HepG2 (cell line): ENCODE results near the gene SUPV3L1. TPM values are rescaled to one million over a fixed set of nuclear protein-coding genes. Genes with fewer than 3 reads are reported as not detected.

Source experiments
- ATAC-seq: fragments of 200-7000 bp; cut with Tn5 transposase; 3 replicates; pipeline ENCODE4 v1.9.1; 2020; ENCODE audit warnings: mild to moderate bottlenecking, moderate library complexity
- BruUV-seq: library from RNA; stranded (reverse); fragments of 400-500 nt; replicated peaks from 2 replicates; lab custom pipeline; 2021; lab: Mats Ljungman, UMichigan
- CTCF ChIA-PET: fragments of 300-600 bp; formaldehyde crosslinking; extraction: SDS; loops from one replicate; lab custom pipeline; 2021; ENCODE audit warnings: low total read pairs, inconsistent platforms, low intra/inter-chr PET ratio; lab: Yijun Ruan, JAX
- POLR2A ChIA-PET: fragments of 350-600 bp; sonication (Branson Sonifier 250); formaldehyde crosslinking; loops from one replicate; lab custom pipeline; 2020; ENCODE audit warnings: antibody characterized with exemption, inconsistent platforms; lab: Yijun Ruan, JAX
- DNase-seq: peaks from one replicate; pipeline ENCODE4 v3.0.0-alpha.2; 2015; ENCODE audit warnings: low spot score
- FAIRE-seq: peaks from 3 replicates; lab custom pipeline; 2011; peaks lifted over from hg19 to GRCh38; lab: Jason Lieb, UNC
- H2AFZ ChIP-seq: one replicate; pipeline ENCODE4 v1.6.1; 2011; ENCODE audit warnings: low read length, inconsistent platforms
- H3K27ac ChIP-seq: fragments of 300-600 bp; 3 replicates; pipeline ENCODE4 v1.8.0; 2011; ENCODE audit warnings: mixed run types, mild to moderate bottlenecking, mixed read lengths, low read length, inconsistent platforms; ENCODE audit not compliant: insufficient read depth; ENCODE audit errors: extremely low read length
- H3K27me3 ChIP-seq, 2 experiments: fragments of 200-600 bp in 1 of 2; 2 replicates in 1 of 2; 3 replicates in 1 of 2; pipeline versions ENCODE4 v1.6.0 to v1.8.0; 2011; ENCODE audit warnings: low read length in 2 of 2, mild to moderate bottlenecking in 2 of 2, moderate library complexity in 2 of 2, inconsistent platforms in 1 of 2; ENCODE audit not compliant: insufficient read depth in 2 of 2, control insufficient read depth in 1 of 2
- H3K36me3 ChIP-seq, 2 experiments: fragments of 200-600 bp in 1 of 2; replicated peaks in 1 of 2; 2 replicates in 1 of 2; 3 replicates in 1 of 2; pipeline versions ENCODE4 v1.5.1 to v1.8.0; 2011; ENCODE audit warnings: low read length in 2 of 2, inconsistent platforms in 1 of 2; ENCODE audit not compliant: insufficient read depth in 2 of 2, control insufficient read depth in 1 of 2
- H3K4me1 ChIP-seq: 2 replicates; pipeline ENCODE4 v1.5.1; 2012; ENCODE audit warnings: low read length, inconsistent platforms; ENCODE audit not compliant: insufficient read depth
- H3K4me2 ChIP-seq: 2 replicates; pipeline ENCODE4 v1.6.0; 2011; ENCODE audit warnings: low read depth, low read length, inconsistent platforms
- H3K4me3 ChIP-seq, 3 experiments: fragments of 200-600 bp in 1 of 3; sonication (generic), shearing (Covaris generic) in 1 of 3; replicated peaks in 1 of 3; 2 replicates each; pipeline ENCODE4 v1.5.1; 2011 to 2016; ENCODE audit warnings: low read length in 3 of 3, inconsistent platforms in 2 of 3, low read depth in 2 of 3, mild to moderate bottlenecking in 2 of 3, control low read depth in 1 of 3, mixed read lengths in 1 of 3; ENCODE audit not compliant: insufficient read depth in 1 of 3
- H3K79me2 ChIP-seq: one replicate; pipeline ENCODE4 v1.6.1; 2011; ENCODE audit warnings: low read length, inconsistent platforms; ENCODE audit not compliant: insufficient read depth
- H3K9ac ChIP-seq: 2 replicates; pipeline ENCODE4 v1.6.0; 2011; ENCODE audit warnings: mild to moderate bottlenecking, low read depth, low read length, inconsistent platforms; ENCODE audit not compliant: insufficient read depth
- H3K9me3 ChIP-seq: 2 replicates; pipeline ENCODE4 v1.5.1; 2012; ENCODE audit warnings: mild to moderate bottlenecking, low read length
- H4K20me1 ChIP-seq: 2 replicates; pipeline ENCODE4 v1.6.0; 2011; ENCODE audit warnings: inconsistent platforms, mild to moderate bottlenecking, low read length, moderate library complexity; ENCODE audit not compliant: insufficient read depth
- MAFF ChIP-seq: IDR thresholded peaks from 2 replicates; pipeline ENCODE4 v1.6.1; 2011; ENCODE audit warnings: low read depth, low read length, improper control_type of control experiment
- MAFK ChIP-seq, 2 experiments: IDR thresholded peaks in 1 of 2; conservative IDR thresholded peaks in 1 of 2; 2 replicates each; pipeline ENCODE4 v1.6.1; 2011; ENCODE audit warnings: improper control_type of control experiment in 2 of 2, low read length in 2 of 2
- ZNF615 ChIP-seq: sonication (generic); formaldehyde crosslinking; IDR thresholded peaks from 2 replicates; pipeline ENCODE4 v1.5.0; 2020; ENCODE audit warnings: mild to moderate bottlenecking, missing genetic modification reagents, borderline replicate concordance
- WGBS: methylation state at CpG from one replicate; pipeline ENCODE4 v1.1.6; 2017; ENCODE audit warnings: low lambda C conversion rate; 5-methylcytosine and 5-hydroxymethylcytosine counted together
- in situ Hi-C: cut with HindIII; loops from 2 replicates; pipeline ENCODE4 v1.10.0; 2017; ENCODE audit warnings: low pct_unique_long_range_greater_than_20kb; ENCODE audit not compliant: extremely low pct_ligation_motif_present
- intact Hi-C: fragments of 100-400 bp; cut with micrococcal nuclease; formaldehyde crosslinking; loops from one replicate; pipeline ENCODE4 v1.10.0; 2022; ENCODE audit not compliant: unreplicated experiment
- polyA plus RNA-seq, 8 experiments: library from polyadenylated mRNA; depleted of rRNA in 3 of 8; stranded (reverse) in 7 of 8; unstranded in 1 of 8; fragments of >200 nt; fragmentation: Illumina TruSeq in 4 of 8; extraction: Trizol in 4 of 8; gene quantifications; 2 replicates each; pipeline versions ENCODE4 v1.2.1 to v1.2.3, GENCODE V29; 2011 to 2016; ENCODE audit warnings: low read depth in 4 of 8, missing spikeins in 1 of 8, mixed read lengths in 1 of 8; ENCODE audit not compliant: insufficient read depth in 1 of 8
- total RNA-seq, 5 experiments: library from RNA; depleted of rRNA; stranded (reverse); fragments of >200 nt; fragmentation: Illumina TruSeq; extraction: Trizol; gene quantifications; 2 replicates each; pipeline ENCODE4 v1.2.3, GENCODE V29; 2016; ENCODE audit warnings: low read depth in 1 of 5
- TF ChIP-seq, protein P1 (sequence below): sonication (generic); formaldehyde crosslinking; IDR thresholded peaks from 2 replicates; pipeline ENCODE4 v1.4.0; 2020; ENCODE audit warnings: mild to moderate bottlenecking, missing genetic modification reagents

Gene SUPV3L1
- total and polyA plus RNA-seq, 2 of the 13 experiments (the other 11 are each of a cell fraction or from before 2014, with no cell fraction given): 28.8 to 45.7 TPM

DNA sequence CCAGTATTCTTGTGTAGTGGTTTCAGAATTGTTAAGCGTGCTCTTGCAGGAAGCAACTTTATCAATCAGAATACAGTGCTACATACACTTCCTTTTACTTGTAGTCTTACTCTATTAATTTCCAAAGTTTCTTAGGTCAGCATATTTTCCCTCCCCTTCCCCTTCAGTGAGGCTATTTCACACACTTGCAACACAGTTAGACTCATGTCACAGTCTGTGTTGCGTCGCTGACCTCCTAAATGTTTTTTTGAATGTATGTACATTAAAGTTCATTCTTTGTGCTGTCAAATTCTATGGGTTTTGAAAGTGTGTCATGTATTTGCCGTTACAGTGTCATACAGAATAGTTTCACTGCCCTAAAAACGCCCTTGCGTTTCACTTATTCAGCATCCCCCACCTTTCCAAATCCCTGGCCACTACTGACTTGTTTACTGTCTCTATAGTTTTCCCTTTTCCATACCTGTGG is 34.7 kb downstream of the SUPV3L1 start:
- H3K9me3 ChIP-seq: no peaks in the 10 kb centered on the region
- peak; percentile 65; the same call in 1 of the 2 replicates for TF ChIP-seq ZNF615 (CRISPR knock-in tag)
- peak; percentile 80 for TF ChIP-seq MAFF
- TF ChIP-seq, protein P1, sequence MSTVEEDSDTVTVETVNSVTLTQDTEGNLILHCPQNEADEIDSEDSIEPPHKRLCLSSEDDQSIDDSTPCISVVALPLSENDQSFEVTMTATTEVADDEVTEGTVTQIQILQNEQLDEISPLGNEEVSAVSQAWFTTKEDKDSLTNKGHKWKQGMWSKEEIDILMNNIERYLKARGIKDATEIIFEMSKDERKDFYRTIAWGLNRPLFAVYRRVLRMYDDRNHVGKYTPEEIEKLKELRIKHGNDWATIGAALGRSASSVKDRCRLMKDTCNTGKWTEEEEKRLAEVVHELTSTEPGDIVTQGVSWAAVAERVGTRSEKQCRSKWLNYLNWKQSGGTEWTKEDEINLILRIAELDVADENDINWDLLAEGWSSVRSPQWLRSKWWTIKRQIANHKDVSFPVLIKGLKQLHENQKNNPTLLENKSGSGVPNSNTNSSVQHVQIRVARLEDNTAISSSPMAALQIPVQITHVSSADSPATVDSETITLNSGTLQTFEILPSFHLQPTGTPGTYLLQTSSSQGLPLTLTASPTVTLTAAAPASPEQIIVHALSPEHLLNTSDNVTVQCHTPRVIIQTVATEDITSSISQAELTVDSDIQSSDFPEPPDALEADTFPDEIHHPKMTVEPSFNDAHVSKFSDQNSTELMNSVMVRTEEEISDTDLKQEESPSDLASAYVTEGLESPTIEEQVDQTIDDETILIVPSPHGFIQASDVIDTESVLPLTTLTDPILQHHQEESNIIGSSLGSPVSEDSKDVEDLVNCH (CRISPR knock-in tag): no peak
- TF ChIP-seq MAFK (conservative IDR thresholded peaks at IDR 0.05 in 1 of 2, IDR thresholded peaks at IDR 0.05 in 1 of 2; ENCODE audit: low read length in 2 of 2): peak; percentile 86 to 90
- POLR2A ChIA-PET: no interaction called here
- FAIRE-seq (no peak), DNase-seq (no peak), ATAC-seq (no peak)
- intact Hi-C loops: no loop called here
- in situ Hi-C loops: no loop called here
- H3K27ac ChIP-seq: no peak overlapping the region
- no peaks in the 10 kb centered on the region for H3K27me3 ChIP-seq
- no peak overlapping the region for H3K4me3 ChIP-seq
- H2AFZ ChIP-seq: no peak overlapping the region
- 44% methylated on average over 6 of the region's 6 CpGs for WGBS
- peaks cover 59% of the 10 kb centered on the region for H3K4me1 ChIP-seq
- CTCF ChIA-PET: no interaction called here
- H3K9ac ChIP-seq: no peak overlapping the region
- H3K79me2 ChIP-seq: no peaks in the 10 kb centered on the region
- no peaks in the 10 kb centered on the region for H3K36me3 ChIP-seq
- no peak overlapping the region; the same call in 1 of the 2 replicates for H3K4me2 ChIP-seq
- no TSS peak for BruUV-seq
- H4K20me1 ChIP-seq: no peaks in the 10 kb centered on the region
